Right lobe of liver (tissue), 6 donors: ENCODE results near the gene FBRSL1. TPM values are rescaled to one million over a fixed set of nuclear protein-coding genes. Genes with fewer than 3 reads are reported as not detected.

Experiments used
- ATAC-seq, 4 donors: fragments of 200-7000 bp; cut with Tn5 transposase; one replicate each; pipeline ENCODE4 v1.9.1; 2020; ENCODE audit warnings: mild to moderate bottlenecking in 4 of 4, moderate library complexity in 4 of 4
- DNase-seq, 3 donors: peaks; one replicate each; pipeline ENCODE4 v3.0.0-alpha.2; 2020
- H3K27ac ChIP-seq, 3 donors: fragments of 200-600 bp; one replicate each; pipeline ENCODE4 v1.8.0; 2022
- H3K27me3 ChIP-seq, 2 donors: fragments of 200-600 bp; one replicate each; pipeline ENCODE4 v1.8.0; 2022
- H3K36me3 ChIP-seq, 4 donors: fragments of 200-600 bp; sonication (generic) in 1 of 4; one replicate each; pipeline versions ENCODE4 v1.5.1 to v1.8.0; 2017 to 2022; ENCODE audit warnings: control low read depth in 1 of 4
- H3K4me1 ChIP-seq, 4 donors: fragments of 200-600 bp; sonication (generic) in 1 of 4; one replicate each; pipeline versions ENCODE4 v1.5.1 to v1.8.0; 2017 to 2022; ENCODE audit warnings: control low read depth in 1 of 4
- H3K4me3 ChIP-seq, 3 donors: fragments of 200-600 bp; one replicate each; pipeline ENCODE4 v1.8.0; 2022
- H3K9me3 ChIP-seq, 4 donors: fragments of 200-600 bp; sonication (generic) in 1 of 4; one replicate each; pipeline versions ENCODE4 v1.5.1 to v1.8.0; 2017 to 2022; ENCODE audit warnings: control low read depth in 1 of 4
- CTCF ChIP-seq, 4 donors: fragments of 200-600 bp in 3 of 4; fragments of 450-650 bp in 1 of 4; IDR thresholded peaks; one replicate each; pipeline versions ENCODE4 v1.5.1 to v1.8.0; 2016 to 2022; ENCODE audit warnings: antibody characterized with exemption in 4 of 4, mild to moderate bottlenecking in 2 of 4
- POLR2A ChIP-seq: fragments of 450-650 bp; IDR thresholded peaks from one replicate; pipeline ENCODE4 v1.6.1; 2017; ENCODE audit warnings: antibody characterized with exemption, mild to moderate bottlenecking
- WGBS: methylation state at CpG from one replicate; pipeline ENCODE4 v1.1.6; 2018; ENCODE audit warnings: low coverage, low lambda C conversion rate; ENCODE audit not compliant: insufficient coverage; ENCODE audit errors: missing lambda C conversion rate; 5-methylcytosine and 5-hydroxymethylcytosine counted together
- intact Hi-C, 2 donors: fragments of 100-400 bp; cut with DNase I; formaldehyde crosslinking; loops; one replicate each; pipeline versions ENCODE4 v1.11.2 to v1.14.1; 2022
- total RNA-seq, 6 experiments: library from RNA; depleted of rRNA in 2 of 6; stranded (reverse); fragments of >200 nt in 2 of 6; fragmentation: NEBNext Ultra II Directional in 3 of 6; extraction: Animal tissue kit (Norgen Biotek cat#: 25700) in 3 of 6; gene quantifications; one replicate each; pipeline versions ENCODE4 v1.1.0 to v1.2.4, GENCODE V29; 2016 to 2023
- donor health status: DM: no; HTN: yes; CAD: no.
- donor health status: DM: no; HTN: no; CAD: no.
- donor health status: DM: no; HTN: no; CAD: no.
- donor health status: DM: no; HTN: yes; CAD: no.
- donor health status: DM: no; HTN: yes; CAD: no.

FBRSL1 gene
- total RNA-seq, 6 experiments from 2014 or later, result 16.2 to 27.6 (median 23.3) TPM

GRCh38 chr12:132479291-132479690, 10.7 kb upstream of the FBRSL1 start:
- TF ChIP-seq CTCF (IDR thresholded peaks at IDR 0.05), result no peak
- TF ChIP-seq POLR2A, result no peak
- Histone ChIP-seq H3K4me3 (no peak overlapping the region), H3K36me3 (no peaks in the 10 kb centered on the region), H3K9me3 (no peaks in the 10 kb centered on the region), H3K4me1 (no peaks in the 10 kb centered on the region), H3K27me3 (no peaks in the 10 kb centered on the region), H3K27ac (no peak overlapping the region)
- intact Hi-C loops, result no loop called here
- no peak for ATAC-seq
- DNase-seq, result peak in 2 of 3 donors; percentile 10 to 32
- WGBS, result 57% methylated on average over 3 of the region's 13 CpGs

GRCh38 chr12:132479938-132480622, 9.9 kb upstream of the FBRSL1 start:
- intact Hi-C loops, result no loop called here
- WGBS, result 75% methylated on average over 7 of the region's 38 CpGs
- Histone ChIP-seq H3K9me3 (no peaks in the 10 kb centered on the region), H3K36me3 (no peaks in the 10 kb centered on the region), H3K27ac (no peak overlapping the region), H3K27me3 (no peaks in the 10 kb centered on the region), H3K4me3 (no peak overlapping the region), H3K4me1 (no peaks in the 10 kb centered on the region)
- ATAC-seq, result no peak
- DNase-seq, result peak in 2 of 3 donors; percentile 16 to 37
- no peak for TF ChIP-seq CTCF (IDR thresholded peaks at IDR 0.05)
- no peak for TF ChIP-seq POLR2A

GRCh38 chr12:132480623-132481132, 9.3 kb upstream of the FBRSL1 start:
- ATAC-seq (no peak), DNase-seq (peak in 2 of 3 donors; percentile 11 to 40)
- TF ChIP-seq CTCF (IDR thresholded peaks at IDR 0.05) (no peak), POLR2A (no peak)
- intact Hi-C loops, result no loop called here
- Histone ChIP-seq H3K4me3 (no peak overlapping the region), H3K27ac (no peak overlapping the region), H3K27me3 (no peaks in the 10 kb centered on the region), H3K36me3 (no peaks in the 10 kb centered on the region), H3K9me3 (no peaks in the 10 kb centered on the region), H3K4me1 (no peaks in the 10 kb centered on the region)
- WGBS, result 100% methylated on average over 1 of the region's 14 CpGs

GRCh38 chr12:132481345-132481744, 8.6 kb upstream of the FBRSL1 start:
- Histone ChIP-seq H3K4me1 (no peaks in the 10 kb centered on the region), H3K4me3 (no peak overlapping the region), H3K9me3 (no peaks in the 10 kb centered on the region), H3K36me3 (no peaks in the 10 kb centered on the region), H3K27me3 (no peaks in the 10 kb centered on the region), H3K27ac (no peak overlapping the region)
- intact Hi-C loops, result no loop called here
- ATAC-seq (peak in 2 of 4 donors; percentile 17 to 55), DNase-seq (peak in 2 of 3 donors; percentile 23 to 26)
- WGBS, result 74% methylated on average over 8 of the region's 11 CpGs
- TF ChIP-seq CTCF (IDR thresholded peaks at IDR 0.05) (no peak), POLR2A (no peak)
